Measurements from ENCODE around the gene OPN1MW.
"Not testable (repeated sequence)": the region's sequence is repeated elsewhere in the genome, so short reads cannot be mapped to it uniquely, and the experiment has no call there.

OPN1MW gene

GRCh38 chrX:154209670-154210418 is 27.4 kb downstream of the OPN1MW start:
- not testable (repeated sequence) for H3K4me1 ChIP-seq (ENCODE audit: control insufficient read depth in 2 of 2, insufficient read depth in 2 of 2, low read length in 2 of 2); H3K4me3 ChIP-seq (ENCODE audit: low read length in 2 of 2); H3K9me3 ChIP-seq (ENCODE audit: control insufficient read depth in 2 of 2, low read length in 2 of 2); H3K27me3 ChIP-seq (ENCODE audit: control insufficient read depth in 2 of 2, insufficient read depth in 2 of 2, low read length in 2 of 2); H3K36me3 ChIP-seq (ENCODE audit: control insufficient read depth in 2 of 2, insufficient read depth in 2 of 2, low read length in 2 of 2); H3K9ac ChIP-seq (ENCODE audit: low read depth in 1 of 2, low read length in 2 of 2); H3K27ac ChIP-seq (ENCODE audit: low read depth in 2 of 2, low read length in 2 of 2)

GRCh38 chrX:154211057-154211456 is 28.7 kb downstream of the OPN1MW start:
- not testable (repeated sequence) for H3K27me3 ChIP-seq (ENCODE audit: control insufficient read depth in 2 of 2, insufficient read depth in 2 of 2, low read length in 2 of 2); H3K36me3 ChIP-seq (ENCODE audit: control insufficient read depth in 2 of 2, insufficient read depth in 2 of 2, low read length in 2 of 2); H3K4me3 ChIP-seq (ENCODE audit: low read length in 2 of 2); H3K4me1 ChIP-seq (ENCODE audit: control insufficient read depth in 2 of 2, insufficient read depth in 2 of 2, low read length in 2 of 2); H3K9me3 ChIP-seq (ENCODE audit: control insufficient read depth in 2 of 2, low read length in 2 of 2); H3K27ac ChIP-seq (ENCODE audit: low read depth in 2 of 2, low read length in 2 of 2); H3K9ac ChIP-seq (ENCODE audit: low read depth in 1 of 2, low read length in 2 of 2)

GRCh38 chrX:154211499-154211898 is 29.1 kb downstream of the OPN1MW start:
- H3K9ac ChIP-seq (ENCODE audit: low read depth in 1 of 2, low read length in 2 of 2); H3K4me3 ChIP-seq (ENCODE audit: low read length in 2 of 2); H3K27ac ChIP-seq (ENCODE audit: low read depth in 2 of 2, low read length in 2 of 2); H3K9me3 ChIP-seq (ENCODE audit: control insufficient read depth in 2 of 2, low read length in 2 of 2); H3K27me3 ChIP-seq (ENCODE audit: control insufficient read depth in 2 of 2, insufficient read depth in 2 of 2, low read length in 2 of 2); H3K36me3 ChIP-seq (ENCODE audit: control insufficient read depth in 2 of 2, insufficient read depth in 2 of 2, low read length in 2 of 2); H3K4me1 ChIP-seq (ENCODE audit: control insufficient read depth in 2 of 2, insufficient read depth in 2 of 2, low read length in 2 of 2): not testable (repeated sequence)

DNA sequence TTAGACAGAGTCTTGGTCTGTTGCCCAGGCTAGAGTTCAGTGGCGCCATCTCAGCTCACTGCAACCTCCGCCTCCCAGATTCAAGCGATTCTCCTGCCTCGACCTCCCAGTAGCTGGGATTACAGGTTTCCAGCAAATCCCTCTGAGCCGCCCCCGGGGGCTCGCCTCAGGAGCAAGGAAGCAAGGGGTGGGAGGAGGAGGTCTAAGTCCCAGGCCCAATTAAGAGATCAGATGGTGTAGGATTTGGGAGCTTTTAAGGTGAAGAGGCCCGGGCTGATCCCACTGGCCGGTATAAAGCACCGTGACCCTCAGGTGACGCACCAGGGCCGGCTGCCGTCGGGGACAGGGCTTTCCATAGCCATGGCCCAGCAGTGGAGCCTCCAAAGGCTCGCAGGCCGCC is 37.1 kb downstream of the OPN1MW start, which contains the start of gene OPN1MW2:
Gene OPN1MW2 (plus strand): TSS at position 301 of the 400 bp plus-strand sequence. CDS start 60 bp downstream, at position 361.
- not testable (repeated sequence) for H3K36me3 ChIP-seq (ENCODE audit: control insufficient read depth in 2 of 2, insufficient read depth in 2 of 2, low read length in 2 of 2); H3K4me3 ChIP-seq (ENCODE audit: low read length in 2 of 2); H3K4me1 ChIP-seq (ENCODE audit: control insufficient read depth in 2 of 2, insufficient read depth in 2 of 2, low read length in 2 of 2); H3K9ac ChIP-seq (ENCODE audit: low read depth in 1 of 2, low read length in 2 of 2); H3K27ac ChIP-seq (ENCODE audit: low read depth in 2 of 2, low read length in 2 of 2); H3K27me3 ChIP-seq (ENCODE audit: control insufficient read depth in 2 of 2, insufficient read depth in 2 of 2, low read length in 2 of 2); H3K9me3 ChIP-seq (ENCODE audit: control insufficient read depth in 2 of 2, low read length in 2 of 2)

DNA sequence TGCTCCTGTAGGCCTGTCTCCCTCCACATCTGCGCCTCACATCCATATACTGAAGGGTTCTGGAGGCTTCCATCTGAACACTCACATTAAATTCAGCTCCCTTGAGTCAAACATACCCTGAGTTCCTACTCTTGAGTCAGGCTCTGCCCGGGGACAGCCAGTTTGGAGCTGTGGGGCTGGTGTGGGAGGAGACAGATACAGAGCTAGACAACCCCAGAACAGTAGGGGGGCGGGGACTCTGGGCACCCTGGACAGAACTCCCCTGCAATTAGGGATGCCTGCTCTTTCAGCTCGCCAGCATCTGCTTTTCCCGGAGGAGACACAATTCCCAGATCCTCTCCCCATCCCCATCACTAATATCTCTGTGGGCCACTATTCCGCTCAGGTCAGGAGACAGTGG is 42.9 kb downstream of the OPN1MW start:
- H3K4me1 ChIP-seq (ENCODE audit: control insufficient read depth in 2 of 2, insufficient read depth in 2 of 2, low read length in 2 of 2); H3K27ac ChIP-seq (ENCODE audit: low read depth in 2 of 2, low read length in 2 of 2); H3K36me3 ChIP-seq (ENCODE audit: control insufficient read depth in 2 of 2, insufficient read depth in 2 of 2, low read length in 2 of 2); H3K27me3 ChIP-seq (ENCODE audit: control insufficient read depth in 2 of 2, insufficient read depth in 2 of 2, low read length in 2 of 2); H3K9me3 ChIP-seq (ENCODE audit: control insufficient read depth in 2 of 2, low read length in 2 of 2); H3K4me3 ChIP-seq (ENCODE audit: low read length in 2 of 2); H3K9ac ChIP-seq (ENCODE audit: low read depth in 1 of 2, low read length in 2 of 2): not testable (repeated sequence)

- not testable (repeated sequence) for H3K4me1 ChIP-seq (ENCODE audit: control insufficient read depth in 2 of 2, insufficient read depth in 2 of 2, low read length in 2 of 2); H3K9me3 ChIP-seq (ENCODE audit: control insufficient read depth in 2 of 2, low read length in 2 of 2); H3K9ac ChIP-seq (ENCODE audit: low read depth in 1 of 2, low read length in 2 of 2); H3K27ac ChIP-seq (ENCODE audit: low read depth in 2 of 2, low read length in 2 of 2); H3K36me3 ChIP-seq (ENCODE audit: control insufficient read depth in 2 of 2, insufficient read depth in 2 of 2, low read length in 2 of 2); H3K27me3 ChIP-seq (ENCODE audit: control insufficient read depth in 2 of 2, insufficient read depth in 2 of 2, low read length in 2 of 2); H3K4me3 ChIP-seq (ENCODE audit: low read length in 2 of 2)
Observed at GRCh38 chrX:154226706-154227105, 44.3 kb downstream of the OPN1MW start.

DNA sequence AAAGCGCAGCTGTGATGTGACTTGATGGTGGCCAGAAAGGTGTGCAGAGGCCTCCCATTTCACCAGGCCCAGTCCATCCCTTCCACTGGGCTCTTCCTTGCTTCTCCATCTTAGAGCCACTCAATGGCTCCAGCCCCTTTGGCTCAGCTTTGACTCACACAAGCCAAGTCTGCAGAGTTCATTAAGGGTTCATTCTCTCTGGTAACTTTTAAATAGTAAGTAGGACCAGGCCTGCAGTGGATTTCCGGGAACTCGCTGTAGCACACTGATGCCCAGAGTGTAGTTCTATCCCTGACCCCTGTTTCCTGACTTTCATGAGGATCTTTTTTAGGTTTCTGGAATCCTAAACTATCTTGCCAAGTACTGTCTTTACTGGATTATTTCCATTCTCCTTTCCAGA is 49.0 kb downstream of the OPN1MW start:
- not testable (repeated sequence) for H3K9ac ChIP-seq (ENCODE audit: low read depth in 1 of 2, low read length in 2 of 2); H3K27me3 ChIP-seq (ENCODE audit: control insufficient read depth in 2 of 2, insufficient read depth in 2 of 2, low read length in 2 of 2); H3K27ac ChIP-seq (ENCODE audit: low read depth in 2 of 2, low read length in 2 of 2); H3K4me3 ChIP-seq (ENCODE audit: low read length in 2 of 2); H3K36me3 ChIP-seq (ENCODE audit: control insufficient read depth in 2 of 2, insufficient read depth in 2 of 2, low read length in 2 of 2); H3K9me3 ChIP-seq (ENCODE audit: control insufficient read depth in 2 of 2, low read length in 2 of 2); H3K4me1 ChIP-seq (ENCODE audit: control insufficient read depth in 2 of 2, insufficient read depth in 2 of 2, low read length in 2 of 2)

DNA sequence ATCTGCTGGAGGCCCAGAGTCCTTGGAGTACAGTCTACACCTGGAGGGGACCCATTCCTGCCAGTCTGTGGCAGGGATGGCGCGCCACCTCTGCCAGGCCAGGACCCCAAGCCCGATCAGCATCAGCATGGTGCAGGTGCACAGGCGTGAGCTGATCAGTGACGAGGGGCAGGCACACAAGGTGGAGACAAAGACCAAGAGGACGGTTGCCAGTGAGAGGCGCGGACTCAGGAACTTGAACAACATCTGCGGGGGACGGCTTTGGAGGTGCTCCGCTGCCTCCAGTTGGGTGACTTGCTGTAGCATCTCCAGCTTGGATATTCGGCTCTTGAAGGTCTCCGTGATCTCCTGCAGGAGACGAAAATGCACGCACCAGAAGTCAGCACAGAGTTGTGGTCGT is 51.2 kb downstream of the OPN1MW start:
- H3K4me3 ChIP-seq (ENCODE audit: low read length in 2 of 2); H3K27ac ChIP-seq (ENCODE audit: low read depth in 2 of 2, low read length in 2 of 2); H3K9ac ChIP-seq (ENCODE audit: low read depth in 1 of 2, low read length in 2 of 2); H3K9me3 ChIP-seq (ENCODE audit: control insufficient read depth in 2 of 2, low read length in 2 of 2); H3K27me3 ChIP-seq (ENCODE audit: control insufficient read depth in 2 of 2, insufficient read depth in 2 of 2, low read length in 2 of 2); H3K36me3 ChIP-seq (ENCODE audit: control insufficient read depth in 2 of 2, insufficient read depth in 2 of 2, low read length in 2 of 2); H3K4me1 ChIP-seq (ENCODE audit: control insufficient read depth in 2 of 2, insufficient read depth in 2 of 2, low read length in 2 of 2): not testable (repeated sequence)

DNA sequence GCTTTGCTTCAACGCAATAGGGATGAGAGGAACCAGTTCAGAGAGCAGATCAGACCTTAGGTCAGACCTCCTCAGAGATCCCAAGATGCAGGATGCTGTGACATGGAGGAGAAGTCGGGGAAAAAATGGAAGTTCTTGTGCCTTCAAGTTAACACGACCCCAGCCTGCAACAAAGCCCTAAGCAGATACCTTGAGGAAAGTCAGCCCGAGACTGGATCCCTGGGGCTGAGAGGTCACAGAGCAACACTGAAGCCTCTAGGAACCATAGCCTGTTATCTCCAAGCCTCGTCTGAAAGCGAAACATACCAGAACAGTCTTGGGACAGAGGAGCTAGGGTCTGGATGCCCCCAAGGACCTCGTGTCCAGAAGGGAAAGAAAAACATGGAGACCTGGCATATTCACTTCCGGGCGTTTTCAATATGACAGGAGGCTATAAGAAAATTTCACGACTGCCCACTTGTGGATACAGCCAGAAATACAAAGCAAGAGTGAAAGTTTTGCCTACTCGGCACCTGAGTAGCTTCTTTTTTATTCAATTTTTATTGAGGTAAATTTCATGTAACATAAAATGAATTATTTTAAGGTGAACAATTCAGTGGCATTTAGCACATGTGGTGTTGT is 56.7 kb downstream of the OPN1MW start:
- not testable (repeated sequence) for H3K9me3 ChIP-seq (ENCODE audit: control insufficient read depth in 2 of 2, low read length in 2 of 2); H3K9ac ChIP-seq (ENCODE audit: low read depth in 1 of 2, low read length in 2 of 2); H3K4me3 ChIP-seq (ENCODE audit: low read length in 2 of 2); H3K27me3 ChIP-seq (ENCODE audit: control insufficient read depth in 2 of 2, insufficient read depth in 2 of 2, low read length in 2 of 2); H3K36me3 ChIP-seq (ENCODE audit: control insufficient read depth in 2 of 2, insufficient read depth in 2 of 2, low read length in 2 of 2); H3K4me1 ChIP-seq (ENCODE audit: control insufficient read depth in 2 of 2, insufficient read depth in 2 of 2, low read length in 2 of 2); H3K27ac ChIP-seq (ENCODE audit: low read depth in 2 of 2, low read length in 2 of 2)

- not testable (repeated sequence) for H3K9ac ChIP-seq (ENCODE audit: low read depth in 1 of 2, low read length in 2 of 2); H3K36me3 ChIP-seq (ENCODE audit: control insufficient read depth in 2 of 2, insufficient read depth in 2 of 2, low read length in 2 of 2); H3K27ac ChIP-seq (ENCODE audit: low read depth in 2 of 2, low read length in 2 of 2); H3K4me1 ChIP-seq (ENCODE audit: control insufficient read depth in 2 of 2, insufficient read depth in 2 of 2, low read length in 2 of 2); H3K27me3 ChIP-seq (ENCODE audit: control insufficient read depth in 2 of 2, insufficient read depth in 2 of 2, low read length in 2 of 2); H3K9me3 ChIP-seq (ENCODE audit: control insufficient read depth in 2 of 2, low read length in 2 of 2); H3K4me3 ChIP-seq (ENCODE audit: low read length in 2 of 2)
Observed at GRCh38 chrX:154239982-154240503, 57.6 kb downstream of the OPN1MW start.

Measured in mucosa of rectum (tissue), 2 donors.